ENCODE measurements around the gene CCDC63. TPM values are rescaled to one million over a fixed set of nuclear protein-coding genes. Genes with fewer than 3 reads are reported as not detected.

CCDC63 gene
- total RNA-seq, 4 donors from 2014 or later = not detected

GRCh38 chr12:110913119-110914056 lies 66.6 kb downstream of the CCDC63 start:
- TF ChIP-seq CTCF (IDR thresholded peaks at IDR 0.05) = no peak
- no peak for TF ChIP-seq POLR2A (IDR thresholded peaks at IDR 0.05)
- TF ChIP-seq POLR2AphosphoS5 (IDR thresholded peaks at IDR 0.05) = no peak
- no peak for TF ChIP-seq EP300 (IDR thresholded peaks at IDR 0.05)
- peaks cover 20% of the 10 kb centered on the region for H3K27me3 ChIP-seq
- no peaks in the 10 kb centered on the region for H3K9me3 ChIP-seq
- 76% methylated on average over 7 to 8 of the region's 14 CpGs for WGBS, 2 donors (ENCODE audit: low coverage in 1 of 2)
- no peaks in the 10 kb centered on the region for H3K36me3 ChIP-seq
- H3K4me3 ChIP-seq = no peak overlapping the region
- H3K4me1 ChIP-seq = no peaks in the 10 kb centered on the region
- no peak overlapping the region for H3K27ac ChIP-seq
- no peak for ATAC-seq

GRCh38 chr12:110916295-110916875 lies 69.6 kb downstream of the CCDC63 start:
- no peak for ATAC-seq
- TF ChIP-seq CTCF (IDR thresholded peaks at IDR 0.05) (no peak), POLR2A (IDR thresholded peaks at IDR 0.05) (no peak), EP300 (IDR thresholded peaks at IDR 0.05) (no peak), POLR2AphosphoS5 (IDR thresholded peaks at IDR 0.05) (no peak)
- Histone ChIP-seq H3K36me3 (no peaks in the 10 kb centered on the region), H3K27ac (no peak overlapping the region), H3K27me3 (peaks cover 24% of the 10 kb centered on the region), H3K9me3 (no peaks in the 10 kb centered on the region), H3K4me1 (no peaks in the 10 kb centered on the region), H3K4me3 (no peak overlapping the region)
- 81 to 83% methylated on average over 2 to 3 of the region's 3 CpGs for WGBS, 2 donors (ENCODE audit: low coverage in 1 of 2)

- no peaks in the 10 kb centered on the region for H3K36me3 ChIP-seq
- peaks cover 29% of the 10 kb centered on the region for H3K27me3 ChIP-seq
- H3K4me1 ChIP-seq = no peaks in the 10 kb centered on the region
- no peak overlapping the region for H3K27ac ChIP-seq
- H3K4me3 ChIP-seq = no peak overlapping the region
- ATAC-seq = no peak
- TF ChIP-seq POLR2A (IDR thresholded peaks at IDR 0.05) = no peak
- H3K9me3 ChIP-seq = no peaks in the 10 kb centered on the region
- 33 to 60% methylated on average over 1 to 5 of the region's 5 CpGs for WGBS, 2 donors (ENCODE audit: low coverage in 1 of 2)
These were observed 70.7 kb downstream of the CCDC63 start for GRCh38 chr12:110917467-110917866.

- WGBS, 2 donors (ENCODE audit: low coverage in 1 of 2) = 72 to 83% methylated on average over 4 of the region's 7 CpGs
- peaks cover 34% of the 10 kb centered on the region for H3K27me3 ChIP-seq
- TF ChIP-seq CTCF (IDR thresholded peaks at IDR 0.05) (no peak), EP300 (IDR thresholded peaks at IDR 0.05) (no peak), POLR2AphosphoS5 (IDR thresholded peaks at IDR 0.05) (no peak), POLR2A (IDR thresholded peaks at IDR 0.05) (no peak)
These were observed 71.2 kb downstream of the CCDC63 start for GRCh38 chr12:110917961-110918360.

GRCh38 chr12:110919720-110920119 lies 72.9 kb downstream of the CCDC63 start:
- no peak for TF ChIP-seq POLR2A (IDR thresholded peaks at IDR 0.05)
- no peak for TF ChIP-seq CTCF (IDR thresholded peaks at IDR 0.05)
- no peak for TF ChIP-seq EP300 (IDR thresholded peaks at IDR 0.05)
- TF ChIP-seq POLR2AphosphoS5 (IDR thresholded peaks at IDR 0.05) = no peak
- no peak for ATAC-seq
- no peaks in the 10 kb centered on the region for H3K36me3 ChIP-seq
- H3K4me3 ChIP-seq = no peak overlapping the region
- 76 to 79% methylated on average over 3 of the region's 5 CpGs for WGBS, 2 donors (ENCODE audit: low coverage in 1 of 2)
- H3K4me1 ChIP-seq = no peaks in the 10 kb centered on the region
- peaks cover 49% of the 10 kb centered on the region for H3K27me3 ChIP-seq
- H3K27ac ChIP-seq = no peak overlapping the region
- no peaks in the 10 kb centered on the region for H3K9me3 ChIP-seq

More at GRCh38 chr12:110917961-110918360, 71.2 kb downstream of the CCDC63 start:
- no peak for ATAC-seq
- Histone ChIP-seq H3K9me3 (no peaks in the 10 kb centered on the region), H3K36me3 (no peaks in the 10 kb centered on the region), H3K4me1 (no peaks in the 10 kb centered on the region), H3K4me3 (no peak overlapping the region), H3K27ac (no peak overlapping the region)

All from gastroesophageal sphincter (tissue), 4 donors.